Stimulated activated CD4-positive, alpha-beta T cell treated with anti-CD3 and anti-CD28 coated beads, Interleukin-2, amount 100 ng/mL, for 4 hours (primary cell): ENCODE results near the gene FRMPD2.
"Not testable (repeated sequence)": the region's sequence is repeated elsewhere in the genome, so short reads cannot be mapped to it uniquely, and the experiment has no call there.

Experiments
- DNase-seq: peaks from one replicate; pipeline ENCODE4 v3.0.0-alpha.2; 2020; ENCODE audit warnings: low read depth

The FRMPD2 gene

DNA sequence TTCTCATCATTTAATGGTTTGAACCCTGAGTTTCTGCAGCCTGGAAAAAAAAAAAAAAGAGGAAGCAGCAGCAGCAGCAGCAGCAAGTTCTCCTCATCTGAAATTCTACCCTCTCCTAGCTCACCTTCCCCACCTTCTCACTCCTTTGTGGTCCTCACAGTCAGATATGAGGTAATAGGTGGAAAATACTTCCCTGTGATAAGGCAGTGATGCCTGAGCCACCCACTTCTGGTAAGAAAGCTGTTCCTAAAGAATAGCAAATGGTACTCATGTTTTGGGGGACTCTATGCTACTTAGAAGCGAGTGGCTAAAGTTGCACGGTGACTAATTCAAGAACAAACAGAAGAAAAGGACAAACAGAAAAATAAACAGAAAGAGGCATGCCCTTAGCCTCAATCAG, 148.2 kb downstream of the FRMPD2 start:
- not testable (repeated sequence) for DNase-seq

DNA sequence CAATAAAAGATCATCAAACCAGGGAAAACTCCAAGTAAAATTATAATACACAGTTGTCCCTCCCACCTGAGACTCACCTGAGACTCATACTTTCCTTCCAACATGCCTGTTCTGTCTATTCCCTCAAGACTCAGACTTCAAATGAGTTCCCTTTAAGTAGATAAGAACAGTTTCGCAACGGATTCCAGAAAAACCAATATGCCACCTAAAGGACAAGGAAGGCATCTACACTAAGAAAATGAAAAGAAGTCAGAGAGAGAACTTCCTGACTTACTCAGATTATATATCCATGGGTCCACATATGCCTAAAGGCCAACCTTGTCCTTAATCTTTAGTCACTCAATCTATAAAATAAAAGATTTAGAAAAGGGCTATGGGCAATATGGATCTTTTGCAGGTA, 148.9 kb downstream of the FRMPD2 start:
- DNase-seq, result not testable (repeated sequence)

DNA sequence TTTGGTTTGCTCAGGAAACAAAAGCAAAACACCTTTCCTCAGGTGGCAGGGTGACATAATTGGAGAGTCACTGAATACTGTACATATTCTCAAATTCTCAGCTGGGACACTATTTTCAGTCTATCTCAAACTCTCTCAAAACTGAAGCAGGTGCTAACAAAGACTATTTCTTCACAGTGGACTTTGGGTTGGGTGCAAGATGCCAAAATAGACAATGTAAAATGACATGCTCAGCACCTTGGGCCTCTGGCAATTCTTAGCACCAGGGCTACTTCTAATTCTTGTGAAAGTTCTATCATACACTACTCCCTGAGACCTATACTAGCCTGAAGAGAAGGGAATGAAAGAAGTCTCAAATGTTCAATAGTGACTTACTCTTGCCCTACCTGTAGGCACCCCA, 151.9 kb downstream of the FRMPD2 start:
- DNase-seq, result not testable (repeated sequence)

DNA sequence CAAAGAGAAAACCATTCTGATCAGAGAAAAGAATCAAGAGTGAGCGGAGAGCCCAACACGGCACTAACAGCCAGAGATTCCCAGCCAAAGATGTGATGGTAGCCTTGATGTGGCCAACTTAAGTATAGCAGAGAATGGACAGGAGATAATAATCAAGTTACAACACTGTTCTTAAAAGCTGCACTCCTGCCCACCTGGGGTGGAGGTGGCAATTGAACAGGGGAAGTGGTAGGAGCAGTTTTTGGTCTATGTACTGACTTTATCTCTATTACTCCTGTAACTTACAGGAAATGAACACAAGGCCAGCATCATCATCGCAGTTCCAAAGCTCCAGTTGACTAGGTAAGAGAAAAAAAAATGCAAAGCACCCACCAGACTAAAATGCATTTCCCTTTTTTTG, 164.2 kb downstream of the FRMPD2 start:
- not testable (repeated sequence) for DNase-seq
